HepG2 (cell line): ENCODE data around the gene SLC1A4. TPM values are rescaled to one million over a fixed set of nuclear protein-coding genes. Genes with fewer than 3 reads are reported as not detected.

Experiments
- ATAC-seq: fragments of 200-7000 bp; cut with Tn5 transposase; 3 replicates; pipeline ENCODE4 v1.9.1; 2020; ENCODE audit warnings: mild to moderate bottlenecking, moderate library complexity
- BruUV-seq: library from RNA; stranded (reverse); fragments of 400-500 nt; replicated peaks from 2 replicates; lab custom pipeline; 2021; lab: Mats Ljungman, UMichigan
- CTCF ChIA-PET: fragments of 300-600 bp; formaldehyde crosslinking; extraction: SDS; loops from one replicate; lab custom pipeline; 2021; ENCODE audit warnings: low total read pairs, inconsistent platforms, low intra/inter-chr PET ratio; lab: Yijun Ruan, JAX
- POLR2A ChIA-PET: fragments of 350-600 bp; sonication (Branson Sonifier 250); formaldehyde crosslinking; loops from one replicate; lab custom pipeline; 2020; ENCODE audit warnings: antibody characterized with exemption, inconsistent platforms; lab: Yijun Ruan, JAX
- DNase-seq: peaks from one replicate; pipeline ENCODE4 v3.0.0-alpha.2; 2015; ENCODE audit warnings: low spot score
- FAIRE-seq: peaks from 3 replicates; lab custom pipeline; 2011; peaks lifted over from hg19 to GRCh38; lab: Jason Lieb, UNC
- H2AFZ ChIP-seq: one replicate; pipeline ENCODE4 v1.6.1; 2011; ENCODE audit warnings: low read length, inconsistent platforms
- H3K27ac ChIP-seq: fragments of 300-600 bp; 3 replicates; pipeline ENCODE4 v1.8.0; 2011; ENCODE audit warnings: mixed run types, mild to moderate bottlenecking, mixed read lengths, low read length, inconsistent platforms; ENCODE audit not compliant: insufficient read depth; ENCODE audit errors: extremely low read length
- H3K27me3 ChIP-seq, 2 experiments: fragments of 200-600 bp in 1 of 2; 2 replicates in 1 of 2; 3 replicates in 1 of 2; pipeline versions ENCODE4 v1.6.0 to v1.8.0; 2011; ENCODE audit warnings: low read length in 2 of 2, mild to moderate bottlenecking in 2 of 2, moderate library complexity in 2 of 2, inconsistent platforms in 1 of 2; ENCODE audit not compliant: insufficient read depth in 2 of 2, control insufficient read depth in 1 of 2
- H3K36me3 ChIP-seq, 2 experiments: fragments of 200-600 bp in 1 of 2; replicated peaks in 1 of 2; 2 replicates in 1 of 2; 3 replicates in 1 of 2; pipeline versions ENCODE4 v1.5.1 to v1.8.0; 2011; ENCODE audit warnings: low read length in 2 of 2, inconsistent platforms in 1 of 2; ENCODE audit not compliant: insufficient read depth in 2 of 2, control insufficient read depth in 1 of 2
- H3K4me1 ChIP-seq: 2 replicates; pipeline ENCODE4 v1.5.1; 2012; ENCODE audit warnings: low read length, inconsistent platforms; ENCODE audit not compliant: insufficient read depth
- H3K4me2 ChIP-seq: 2 replicates; pipeline ENCODE4 v1.6.0; 2011; ENCODE audit warnings: low read depth, low read length, inconsistent platforms
- H3K4me3 ChIP-seq, 3 experiments: fragments of 200-600 bp in 1 of 3; sonication (generic), shearing (Covaris generic) in 1 of 3; replicated peaks in 1 of 3; 2 replicates each; pipeline ENCODE4 v1.5.1; 2011 to 2016; ENCODE audit warnings: low read length in 3 of 3, inconsistent platforms in 2 of 3, low read depth in 2 of 3, mild to moderate bottlenecking in 2 of 3, control low read depth in 1 of 3, mixed read lengths in 1 of 3; ENCODE audit not compliant: insufficient read depth in 1 of 3
- H3K79me2 ChIP-seq: one replicate; pipeline ENCODE4 v1.6.1; 2011; ENCODE audit warnings: low read length, inconsistent platforms; ENCODE audit not compliant: insufficient read depth
- H3K9ac ChIP-seq: 2 replicates; pipeline ENCODE4 v1.6.0; 2011; ENCODE audit warnings: mild to moderate bottlenecking, low read depth, low read length, inconsistent platforms; ENCODE audit not compliant: insufficient read depth
- H3K9me3 ChIP-seq: 2 replicates; pipeline ENCODE4 v1.5.1; 2012; ENCODE audit warnings: mild to moderate bottlenecking, low read length
- H4K20me1 ChIP-seq: 2 replicates; pipeline ENCODE4 v1.6.0; 2011; ENCODE audit warnings: inconsistent platforms, mild to moderate bottlenecking, low read length, moderate library complexity; ENCODE audit not compliant: insufficient read depth
- GPBP1L1 ChIP-seq: sonication (generic); formaldehyde crosslinking; IDR thresholded peaks from 2 replicates; pipeline ENCODE4 v1.5.0; 2020; ENCODE audit warnings: mild to moderate bottlenecking, missing genetic modification reagents
- POLR2A ChIP-seq, 2 experiments: IDR thresholded peaks; 2 replicates each; pipeline ENCODE4 v1.6.1; 2011; ENCODE audit warnings: low read depth in 2 of 2, low read length in 2 of 2, mild to moderate bottlenecking in 1 of 2, moderate library complexity in 1 of 2; ENCODE audit not compliant: insufficient read depth in 1 of 2
- POLR2AphosphoS2 ChIP-seq: IDR thresholded peaks from 2 replicates; pipeline ENCODE4 v1.6.1; 2011; ENCODE audit warnings: low read depth, low read length, improper control_type of control experiment
- ZNF496 ChIP-seq: sonication (generic); formaldehyde crosslinking; IDR thresholded peaks from 2 replicates; pipeline ENCODE4 v1.8.1; 2023; ENCODE audit warnings: mild to moderate bottlenecking, moderate library complexity, missing genetic modification reagents; ENCODE audit not compliant: insufficient replicate concordance
- ZNF503 ChIP-seq: sonication (generic); formaldehyde crosslinking; IDR thresholded peaks from 2 replicates; pipeline ENCODE4 v1.4.0; 2020; ENCODE audit warnings: missing genetic modification reagents
- ZNF619 ChIP-seq: sonication (generic); formaldehyde crosslinking; IDR thresholded peaks from 2 replicates; pipeline ENCODE4 v1.4.0; 2020; ENCODE audit warnings: mild to moderate bottlenecking, missing genetic modification reagents
- WGBS: methylation state at CpG from one replicate; pipeline ENCODE4 v1.1.6; 2017; ENCODE audit warnings: low lambda C conversion rate; 5-methylcytosine and 5-hydroxymethylcytosine counted together
- in situ Hi-C: cut with HindIII; loops from 2 replicates; pipeline ENCODE4 v1.10.0; 2017; ENCODE audit warnings: low pct_unique_long_range_greater_than_20kb; ENCODE audit not compliant: extremely low pct_ligation_motif_present
- intact Hi-C: fragments of 100-400 bp; cut with micrococcal nuclease; formaldehyde crosslinking; loops from one replicate; pipeline ENCODE4 v1.10.0; 2022; ENCODE audit not compliant: unreplicated experiment
- polyA plus RNA-seq, 8 experiments: library from polyadenylated mRNA; depleted of rRNA in 3 of 8; stranded (reverse) in 7 of 8; unstranded in 1 of 8; fragments of >200 nt; fragmentation: Illumina TruSeq in 4 of 8; extraction: Trizol in 4 of 8; gene quantifications; 2 replicates each; pipeline versions ENCODE4 v1.2.1 to v1.2.3, GENCODE V29; 2011 to 2016; ENCODE audit warnings: low read depth in 4 of 8, missing spikeins in 1 of 8, mixed read lengths in 1 of 8; ENCODE audit not compliant: insufficient read depth in 1 of 8
- total RNA-seq, 5 experiments: library from RNA; depleted of rRNA; stranded (reverse); fragments of >200 nt; fragmentation: Illumina TruSeq; extraction: Trizol; gene quantifications; 2 replicates each; pipeline ENCODE4 v1.2.3, GENCODE V29; 2016; ENCODE audit warnings: low read depth in 1 of 5

The SLC1A4 gene
- total and polyA plus RNA-seq, 2 of the 13 experiments (the other 11 are each of a cell fraction or from before 2014, with no cell fraction given), result 21.0 to 39.6 TPM

GRCh38 chr2:65039640-65040039, 50.4 kb downstream of the SLC1A4 start:
- H3K27ac ChIP-seq, result no peak overlapping the region
- no peak overlapping the region for H3K4me2 ChIP-seq
- H4K20me1 ChIP-seq, result no peaks in the 10 kb centered on the region
- ChIA-PET CTCF (interaction anchor here (0.7 to 3.5 kb wide), 4 partner anchors 117 to 166 kb away, joined by 3 to 65 read pairs (median 4); no protein-coding TSS in a partner anchor), POLR2A (interaction anchor here (1.3 kb wide), 1 partner anchor 122 kb away, joined by 5 read pairs; no protein-coding TSS in a partner anchor)
- TF ChIP-seq POLR2A (IDR thresholded peaks at IDR 0.05; ENCODE audit: insufficient read depth in 1 of 2, low read depth in 2 of 2, low read length in 2 of 2) (no peak), POLR2AphosphoS2 (no peak), ZNF496 (CRISPR knock-in tag) (no peak), ZNF619 (CRISPR knock-in tag) (no peak), GPBP1L1 (CRISPR knock-in tag) (no peak), ZNF503 (no peak)
- H3K9ac ChIP-seq, result no peak overlapping the region
- FAIRE-seq (no peak), ATAC-seq (peak; percentile 27; the same call in 1 of the 3 replicates), DNase-seq (no peak)
- H3K36me3 ChIP-seq, result peaks cover 2 to 14% of the 10 kb centered on the region in 2 experiments; a peak in 1 of 5 replicates
- no peak overlapping the region for H2AFZ ChIP-seq
- H3K27me3 ChIP-seq, result no peaks in the 10 kb centered on the region
- intact Hi-C loops, result loop anchor here (1.0 to 5.0 kb wide), 2 partner anchors 47 to 122 kb away; no protein-coding TSS in a partner anchor
- in situ Hi-C loops, result loop anchor here (5.0 kb wide), 1 partner anchor 122 kb away; no protein-coding TSS in a partner anchor
- no TSS peak for BruUV-seq
- no peak overlapping the region for H3K4me3 ChIP-seq
- WGBS, result 86% methylated on average over 3 of the region's 3 CpGs
- no peaks in the 10 kb centered on the region for H3K79me2 ChIP-seq
- H3K9me3 ChIP-seq, result no peaks in the 10 kb centered on the region
- peaks cover 13% of the 10 kb centered on the region for H3K4me1 ChIP-seq
